Uterus (tissue), 4 donors: ENCODE measurements around the gene UBE2N. TPM values are rescaled to one million over a fixed set of nuclear protein-coding genes. Genes with fewer than 3 reads are reported as not detected.

Source experiments
- DNase-seq, 2 donors: peaks; one replicate each; pipeline ENCODE4 v3.0.0-alpha.2; 2019 to 2020
- H3K27ac ChIP-seq, 2 donors: fragments of 200-600 bp; sonication (generic); 1 replicate in 1 of 2; 2 replicates in 1 of 2; pipeline ENCODE4 v1.5.1; 2016 to 2018
- H3K27me3 ChIP-seq, 2 donors: fragments of 200-600 bp; sonication (generic); one replicate each; pipeline ENCODE4 v1.5.1; 2018 to 2019; ENCODE audit warnings: control low read depth in 1 of 2
- H3K36me3 ChIP-seq, 2 donors: fragments of 200-600 bp; sonication (generic); one replicate each; pipeline ENCODE4 v1.5.1; 2019; ENCODE audit warnings: control low read depth in 1 of 2
- H3K4me1 ChIP-seq, 2 donors: fragments of 200-600 bp; sonication (generic); one replicate each; pipeline ENCODE4 v1.5.1; 2018 to 2019; ENCODE audit warnings: control low read depth in 1 of 2
- H3K4me3 ChIP-seq, 2 donors: fragments of 200-600 bp; sonication (generic); 1 replicate in 1 of 2; 2 replicates in 1 of 2; pipeline ENCODE4 v1.5.1; 2018 to 2019; ENCODE audit warnings: mild to moderate bottlenecking in 1 of 2
- H3K9me3 ChIP-seq, 2 donors: fragments of 200-600 bp; sonication (generic); one replicate each; pipeline ENCODE4 v1.5.1; 2019; ENCODE audit warnings: control low read depth in 1 of 2
- CTCF ChIP-seq, 4 experiments: fragments of 200-600 bp in 2 of 4; fragments of 450-650 bp in 2 of 4; sonication (generic) in 2 of 4; IDR thresholded peaks; one replicate each; pipeline ENCODE4 v1.5.1; 2016 to 2019; ENCODE audit warnings: antibody characterized with exemption in 4 of 4, mild to moderate bottlenecking in 2 of 4, moderate library complexity in 1 of 4
- POLR2A ChIP-seq, 2 donors: fragments of 450-650 bp; IDR thresholded peaks; one replicate each; pipeline ENCODE4 v1.6.1; 2016; ENCODE audit warnings: antibody characterized with exemption in 2 of 2, mild to moderate bottlenecking in 1 of 2, moderate library complexity in 1 of 2
- intact Hi-C: fragments of 100-400 bp; cut with DNase I; formaldehyde crosslinking; loops from one replicate; pipeline ENCODE4 v1.15.1; 2023; ENCODE audit warnings: low total_unique reads
- total RNA-seq, 4 donors: library from RNA; depleted of rRNA in 3 of 4; stranded (reverse); fragments of >200 nt in 3 of 4; gene quantifications; one replicate each; pipeline versions ENCODE4 v1.1.0 to v1.2.4, GENCODE V29; 2014 to 2023
- donor health status: DM: yes; HTN: yes; CAD: no.

UBE2N gene
- total RNA-seq, 4 donors from 2014 or later, result 22.4 to 102 (median 31.4) TPM

- H3K27ac ChIP-seq, result no peak overlapping the region
Measured at GRCh38 chr12:93365616-93366405, 75.9 kb downstream of the UBE2N start.

GRCh38 chr12:93363841-93364297, 77.9 kb downstream of the UBE2N start:
- Histone ChIP-seq H3K4me1 (no peaks in the 10 kb centered on the region), H3K36me3 (no peaks in the 10 kb centered on the region), H3K27me3 (no peaks in the 10 kb centered on the region), H3K9me3 (no peaks in the 10 kb centered on the region), H3K27ac (no peak overlapping the region), H3K4me3 (no peak overlapping the region)
- no peak for DNase-seq
- intact Hi-C loops, result no loop called here
- TF ChIP-seq CTCF (IDR thresholded peaks at IDR 0.05), result no peak
- no peak for TF ChIP-seq POLR2A (IDR thresholded peaks at IDR 0.05)

More at GRCh38 chr12:93365616-93366405, 75.9 kb downstream of the UBE2N start:
- intact Hi-C loops, result no loop called here
- Histone ChIP-seq H3K27me3 (no peaks in the 10 kb centered on the region), H3K4me3 (no peak overlapping the region), H3K4me1 (no peaks in the 10 kb centered on the region), H3K9me3 (no peaks in the 10 kb centered on the region), H3K36me3 (no peaks in the 10 kb centered on the region)
- DNase-seq, result no peak
- TF ChIP-seq POLR2A (IDR thresholded peaks at IDR 0.05) (no peak), CTCF (IDR thresholded peaks at IDR 0.05) (no peak)

- DNase-seq, result no peak
- Histone ChIP-seq H3K4me1 (no peaks in the 10 kb centered on the region), H3K4me3 (no peak overlapping the region), H3K27ac (no peak overlapping the region), H3K27me3 (no peaks in the 10 kb centered on the region), H3K36me3 (no peaks in the 10 kb centered on the region), H3K9me3 (no peaks in the 10 kb centered on the region)
- TF ChIP-seq CTCF (IDR thresholded peaks at IDR 0.05) (no peak), POLR2A (IDR thresholded peaks at IDR 0.05) (no peak)
- intact Hi-C loops, result no loop called here
Measured at GRCh38 chr12:93361151-93361919, 80.4 kb downstream of the UBE2N start.

- no peak for TF ChIP-seq POLR2A (IDR thresholded peaks at IDR 0.05)
- TF ChIP-seq CTCF (IDR thresholded peaks at IDR 0.05), result no peak
- no peak overlapping the region for H3K27ac ChIP-seq
- DNase-seq, result no peak
Measured at GRCh38 chr12:93360688-93361087, 81.1 kb downstream of the UBE2N start.

GRCh38 chr12:93358821-93359220, 82.9 kb downstream of the UBE2N start:
- H3K27me3 ChIP-seq, result no peaks in the 10 kb centered on the region
- no peak overlapping the region for H3K27ac ChIP-seq
- H3K9me3 ChIP-seq, result no peaks in the 10 kb centered on the region
- DNase-seq, result no peak
- H3K4me1 ChIP-seq, result no peaks in the 10 kb centered on the region
- no peaks in the 10 kb centered on the region for H3K36me3 ChIP-seq
- intact Hi-C loops, result no loop called here
- no peak for TF ChIP-seq CTCF (IDR thresholded peaks at IDR 0.05)
- no peak for TF ChIP-seq POLR2A (IDR thresholded peaks at IDR 0.05)
- H3K4me3 ChIP-seq, result no peak overlapping the region

More at GRCh38 chr12:93360688-93361087, 81.1 kb downstream of the UBE2N start:
- no peaks in the 10 kb centered on the region for H3K36me3 ChIP-seq
- H3K4me3 ChIP-seq, result no peak overlapping the region
- H3K27me3 ChIP-seq, result no peaks in the 10 kb centered on the region
- intact Hi-C loops, result no loop called here
- H3K4me1 ChIP-seq, result no peaks in the 10 kb centered on the region
- no peaks in the 10 kb centered on the region for H3K9me3 ChIP-seq
